PFSK-1 (cell line): Measurements from ENCODE around the gene PHLDB1.

Experiments used
- FOXP2 ChIP-seq: optimal IDR thresholded peaks from 2 replicates; pipeline ENCODE3; 2011; ENCODE audit warnings: borderline replicate concordance, control low read depth, inconsistent platforms; ENCODE audit not compliant: insufficient read depth; ENCODE audit errors: extremely low read length, extremely low read depth
- POLR2AphosphoS5 ChIP-seq: IDR thresholded peaks from 2 replicates; pipeline ENCODE4 v1.6.1; 2012; ENCODE audit warnings: low read depth, mild to moderate bottlenecking, control low read depth, low read length, moderate library complexity
- REST ChIP-seq, 2 experiments: IDR thresholded peaks; 2 replicates each; pipeline versions ENCODE4 v1.6.1 to v1.8.0; 2011 to 2012; ENCODE audit warnings: low read depth in 2 of 2, low read length in 2 of 2, control low read depth in 1 of 2, inconsistent platforms in 1 of 2, mild to moderate bottlenecking in 1 of 2, moderate library complexity in 1 of 2; ENCODE audit not compliant: insufficient read depth in 1 of 2
- SIN3A ChIP-seq: IDR thresholded peaks from 2 replicates; pipeline ENCODE4 v1.6.1; 2012; ENCODE audit warnings: mild to moderate bottlenecking, low read length, moderate library complexity, borderline replicate concordance; ENCODE audit not compliant: insufficient read depth
- TAF1 ChIP-seq: IDR thresholded peaks from 2 replicates; pipeline ENCODE4 v1.6.1; 2012; ENCODE audit warnings: low read length, control low read depth, borderline replicate concordance; ENCODE audit not compliant: insufficient read depth

Gene PHLDB1

GRCh38 chr11:118705791-118706545 lies 98.6 kb downstream of the PHLDB1 start:
- TF ChIP-seq POLR2AphosphoS5 (no peak), TAF1 (no peak), FOXP2 (no peak), REST (IDR thresholded peaks at IDR 0.05; ENCODE audit: insufficient read depth in 1 of 2, low read depth in 2 of 2, low read length in 2 of 2) (no peak), SIN3A (no peak)

GRCh38 chr11:118706546-118706825 lies 99.1 kb downstream of the PHLDB1 start:
- TF ChIP-seq REST (IDR thresholded peaks at IDR 0.05; ENCODE audit: insufficient read depth in 1 of 2, low read depth in 2 of 2, low read length in 2 of 2): no peak
